ENCODE measurements around the gene EXOC3L4. TPM values are rescaled to one million over a fixed set of nuclear protein-coding genes. Genes with fewer than 3 reads are reported as not detected.
A peak's percentile ranks its signal among the peaks of the same experiment; 100 is the strongest.
"Not testable (repeated sequence)": the region's sequence is repeated elsewhere in the genome, so short reads cannot be mapped to it uniquely, and the experiment has no call there.

EXOC3L4 gene
- total RNA-seq (not detected), polyA plus RNA-seq (not detected)

DNA sequence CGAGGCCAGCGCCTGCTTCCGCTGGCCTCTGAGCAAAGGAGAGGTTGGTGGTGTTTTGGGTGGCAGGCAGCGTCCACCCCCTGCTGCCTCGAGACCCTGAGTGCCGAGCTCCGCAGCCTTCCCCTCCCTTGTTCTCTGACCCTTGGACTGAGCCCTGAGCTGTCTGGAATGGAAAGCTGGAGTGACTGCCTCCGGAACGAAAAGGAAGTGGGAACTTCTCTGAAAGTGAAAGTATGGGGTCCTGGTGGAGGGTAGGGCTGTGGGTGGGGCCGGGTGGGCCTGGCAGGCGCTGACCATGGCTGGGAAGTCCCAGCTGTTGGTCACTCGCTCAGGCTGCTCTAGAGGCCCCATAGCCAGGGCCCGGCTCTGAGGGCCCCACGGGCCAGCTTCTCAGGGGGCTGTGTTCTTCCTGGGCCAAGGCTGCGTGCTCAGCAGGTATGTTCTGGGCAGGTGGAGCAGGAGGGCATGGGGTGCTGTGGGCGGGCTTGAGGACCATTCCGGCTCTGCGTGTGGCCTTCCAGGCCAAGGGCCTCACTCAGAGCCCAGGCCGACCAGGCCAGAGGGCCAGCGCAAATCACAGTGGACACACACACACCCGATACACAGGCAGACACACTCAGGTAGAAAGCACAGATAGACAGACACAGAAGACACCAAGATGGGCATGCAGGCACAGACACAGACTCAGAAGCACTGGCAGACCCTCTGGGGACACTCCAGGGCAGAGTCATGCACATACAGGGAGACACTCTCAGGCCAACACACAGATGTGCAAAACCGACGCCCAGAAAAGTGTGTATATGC lies at the start of gene EXOC3L4:
Gene EXOC3L4 (plus strand): TSS at position 320 of the 804 bp plus-strand sequence. CDS start 5,495 bp downstream, outside the sequence.
- no peak for ATAC-seq (ENCODE audit: low read depth in 2 of 2)
- DNase-seq = no peak
- H3K27ac ChIP-seq (ENCODE audit: insufficient read depth, low read length, poor library complexity, severe bottlenecking) = no peak within 1 kb of the TSS
- H3K4me3 Mint-ChIP-seq = no peak within 1 kb of the TSS
- H3K9me3 ChIP-seq (ENCODE audit: control insufficient read depth in 2 of 2, low read length in 2 of 2) = no peaks in the 10 kb centered on the region
- H3K27me3 ChIP-seq (ENCODE audit: control insufficient read depth, insufficient read depth, low read length) = no peaks in the 10 kb centered on the region
- no peaks in the 10 kb centered on the region for H3K36me3 Mint-ChIP-seq
- peaks cover 9% of the 10 kb centered on the region for H3K4me1 ChIP-seq (ENCODE audit: control insufficient read depth, insufficient read depth, low read length, poor library complexity, severe bottlenecking)
- H3K4me3 ChIP-seq (ENCODE audit: low read depth, low read length) = no peak within 1 kb of the TSS
- no peak within 1 kb of the TSS for H3K27ac Mint-ChIP-seq
- no peaks in the 10 kb centered on the region for H3K36me3 ChIP-seq (ENCODE audit: control insufficient read depth, insufficient read depth, low read length)
- H3K4me1 Mint-ChIP-seq = peaks cover 0 to 7% (median 0%) of the 10 kb centered on the region in 4 donors
- H3K9me3 Mint-ChIP-seq = peaks cover 0 to 1% (median 0%) of the 10 kb centered on the region in 7 donors
- peaks cover 10% of the 10 kb centered on the region for H3K27me3 Mint-ChIP-seq

DNA sequence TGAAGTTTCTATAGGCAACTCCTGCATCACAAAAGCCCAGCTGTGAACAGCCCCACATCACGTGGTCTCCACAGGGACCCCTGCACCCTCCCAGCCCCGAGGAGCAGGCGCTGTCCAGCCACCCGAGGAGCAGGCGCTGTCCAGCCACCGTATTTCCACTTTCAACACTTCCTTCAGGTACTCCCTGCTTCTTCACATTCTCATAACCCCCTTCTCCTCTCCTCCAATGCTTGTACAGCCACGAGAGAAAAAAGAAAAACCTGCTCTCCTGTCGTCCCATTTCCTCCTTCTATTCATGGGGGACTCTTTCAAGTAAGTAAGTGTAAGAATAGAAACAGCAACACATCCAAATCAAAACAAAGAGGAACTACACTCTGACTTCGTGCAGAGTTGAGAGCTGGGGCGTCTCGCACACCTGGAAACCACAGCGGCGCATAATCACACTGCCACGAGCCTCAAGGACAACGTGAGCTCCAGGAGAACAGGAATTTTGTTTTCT lies 49.1 kb upstream of the EXOC3L4 start:
- H3K27ac Mint-ChIP-seq = no peak overlapping the region
- H3K4me3 Mint-ChIP-seq = no peak overlapping the region
- ATAC-seq (ENCODE audit: low read depth in 2 of 2) = no peak
- Histone ChIP-seq H3K4me3 (ENCODE audit: low read depth, low read length) (no peak overlapping the region), H3K4me1 (ENCODE audit: control insufficient read depth, insufficient read depth, low read length, poor library complexity, severe bottlenecking) (no peaks in the 10 kb centered on the region), H3K27ac (ENCODE audit: insufficient read depth, low read length, poor library complexity, severe bottlenecking) (no peak overlapping the region), H3K27me3 (ENCODE audit: control insufficient read depth, insufficient read depth, low read length) (no peaks in the 10 kb centered on the region), H3K36me3 (ENCODE audit: control insufficient read depth, insufficient read depth, low read length) (no peaks in the 10 kb centered on the region), H3K9me3 (ENCODE audit: control insufficient read depth in 2 of 2, low read length in 2 of 2) (no peaks in the 10 kb centered on the region)
- H3K27me3 Mint-ChIP-seq = no peaks in the 10 kb centered on the region
- H3K9me3 Mint-ChIP-seq = peaks cover 0 to 7% (median 1%) of the 10 kb centered on the region in 7 donors
- DNase-seq = no peak
- H3K4me1 Mint-ChIP-seq = peaks cover 0 to 15% (median 6%) of the 10 kb centered on the region in 4 donors
- no peaks in the 10 kb centered on the region for H3K36me3 Mint-ChIP-seq

DNA sequence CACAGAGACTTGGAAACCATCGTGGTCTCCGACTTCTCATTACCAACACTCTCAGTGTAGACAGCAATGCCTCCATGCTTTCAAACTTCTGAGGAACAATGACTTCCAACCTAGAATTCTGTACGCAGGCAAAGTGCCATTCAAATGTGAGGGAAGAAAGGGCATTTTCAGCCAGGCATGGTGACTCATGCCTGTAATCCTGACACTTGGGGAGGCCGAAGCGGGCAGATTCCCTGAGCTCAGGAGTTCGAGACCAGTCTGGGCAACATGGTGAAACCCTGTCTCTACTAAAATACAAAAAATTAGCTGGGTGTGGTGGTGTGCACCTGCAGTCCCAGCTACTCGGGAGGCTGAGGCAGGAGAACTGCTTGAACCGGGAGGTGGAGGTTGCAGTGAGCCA lies 47.1 kb upstream of the EXOC3L4 start:
- Mint-ChIP-seq H3K27ac (peak overlapping the region in 1 of 3 donors; percentile 56), H3K4me1 (peaks cover 0 to 11% (median 6%) of the 10 kb centered on the region in 4 donors), H3K4me3 (peak overlapping the region in 2 of 4 donors; percentile 12 to 24)
- not testable (repeated sequence) for H3K27me3 ChIP-seq (ENCODE audit: control insufficient read depth, insufficient read depth, low read length); H3K4me1 ChIP-seq (ENCODE audit: control insufficient read depth, insufficient read depth, low read length, poor library complexity, severe bottlenecking); H3K36me3 ChIP-seq (ENCODE audit: control insufficient read depth, insufficient read depth, low read length); ATAC-seq (ENCODE audit: low read depth in 2 of 2); H3K9me3 Mint-ChIP-seq; H3K4me3 ChIP-seq (ENCODE audit: low read depth, low read length); H3K27me3 Mint-ChIP-seq; H3K9me3 ChIP-seq (ENCODE audit: control insufficient read depth in 2 of 2, low read length in 2 of 2); H3K36me3 Mint-ChIP-seq; DNase-seq; H3K27ac ChIP-seq (ENCODE audit: insufficient read depth, low read length, poor library complexity, severe bottlenecking)

DNA sequence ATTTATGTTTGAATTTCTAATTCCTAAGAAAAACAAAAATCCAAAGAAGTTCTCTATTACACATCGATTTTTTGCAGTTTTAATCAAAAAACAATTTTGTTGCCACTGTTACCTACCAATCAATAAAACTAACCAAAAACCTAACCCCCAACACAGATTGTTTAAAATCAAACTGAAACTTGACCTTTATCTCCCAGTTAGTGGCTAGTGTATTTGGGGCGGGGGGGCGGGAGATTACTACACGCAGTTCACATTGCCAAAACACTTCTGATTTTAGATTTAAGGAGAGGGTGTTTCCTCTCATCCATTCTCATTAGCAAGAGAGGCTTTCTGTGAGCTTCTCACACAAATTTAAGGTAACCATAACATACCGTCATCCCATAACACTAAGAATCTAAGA lies 43.6 kb upstream of the EXOC3L4 start:
- Mint-ChIP-seq H3K27me3 (no peaks in the 10 kb centered on the region), H3K4me1 (peaks cover 4 to 19% (median 6%) of the 10 kb centered on the region in 4 donors), H3K36me3 (no peaks in the 10 kb centered on the region), H3K9me3 (no peaks in the 10 kb centered on the region), H3K4me3 (no peak overlapping the region), H3K27ac (no peak overlapping the region)
- DNase-seq = no peak
- no peak for ATAC-seq (ENCODE audit: low read depth in 2 of 2)
- Histone ChIP-seq H3K9me3 (ENCODE audit: control insufficient read depth in 2 of 2, low read length in 2 of 2) (no peaks in the 10 kb centered on the region), H3K27me3 (ENCODE audit: control insufficient read depth, insufficient read depth, low read length) (no peaks in the 10 kb centered on the region), H3K36me3 (ENCODE audit: control insufficient read depth, insufficient read depth, low read length) (no peaks in the 10 kb centered on the region), H3K4me3 (ENCODE audit: low read depth, low read length) (no peak overlapping the region), H3K27ac (ENCODE audit: insufficient read depth, low read length, poor library complexity, severe bottlenecking) (no peak overlapping the region), H3K4me1 (ENCODE audit: control insufficient read depth, insufficient read depth, low read length, poor library complexity, severe bottlenecking) (no peaks in the 10 kb centered on the region)

DNA sequence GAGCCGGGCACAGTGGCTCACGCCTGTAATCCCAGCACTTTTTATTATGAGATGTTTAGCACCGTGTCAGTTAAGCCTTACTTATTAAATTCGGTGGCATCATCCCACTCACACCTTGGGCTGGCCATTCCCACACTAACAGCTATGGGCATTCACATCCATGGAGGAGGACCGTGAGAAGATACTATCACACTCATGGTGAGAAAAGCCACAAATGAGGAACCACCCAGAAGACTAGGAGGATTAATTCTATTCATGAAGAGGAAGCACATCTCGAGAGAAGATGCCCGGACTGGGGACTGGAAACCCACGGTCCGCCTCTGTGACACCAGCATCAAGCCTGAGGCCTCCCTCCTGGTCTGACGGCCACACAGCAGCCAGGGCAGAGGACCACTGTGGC lies 42.1 kb upstream of the EXOC3L4 start:
- Histone ChIP-seq H3K9me3 (ENCODE audit: control insufficient read depth in 2 of 2, low read length in 2 of 2) (no peaks in the 10 kb centered on the region), H3K36me3 (ENCODE audit: control insufficient read depth, insufficient read depth, low read length) (no peaks in the 10 kb centered on the region), H3K4me1 (ENCODE audit: control insufficient read depth, insufficient read depth, low read length, poor library complexity, severe bottlenecking) (no peaks in the 10 kb centered on the region), H3K27me3 (ENCODE audit: control insufficient read depth, insufficient read depth, low read length) (peaks cover 2% of the 10 kb centered on the region), H3K4me3 (ENCODE audit: low read depth, low read length) (no peak overlapping the region), H3K27ac (ENCODE audit: insufficient read depth, low read length, poor library complexity, severe bottlenecking) (no peak overlapping the region)
- peaks cover 6 to 23% (median 8%) of the 10 kb centered on the region in 4 donors for H3K4me1 Mint-ChIP-seq
- no peak for ATAC-seq (ENCODE audit: low read depth in 2 of 2)
- no peaks in the 10 kb centered on the region for H3K9me3 Mint-ChIP-seq
- no peak overlapping the region for H3K27ac Mint-ChIP-seq
- H3K36me3 Mint-ChIP-seq = no peaks in the 10 kb centered on the region
- DNase-seq = no peak
- H3K4me3 Mint-ChIP-seq = no peak overlapping the region
- H3K27me3 Mint-ChIP-seq = peaks cover 6% of the 10 kb centered on the region

DNA sequence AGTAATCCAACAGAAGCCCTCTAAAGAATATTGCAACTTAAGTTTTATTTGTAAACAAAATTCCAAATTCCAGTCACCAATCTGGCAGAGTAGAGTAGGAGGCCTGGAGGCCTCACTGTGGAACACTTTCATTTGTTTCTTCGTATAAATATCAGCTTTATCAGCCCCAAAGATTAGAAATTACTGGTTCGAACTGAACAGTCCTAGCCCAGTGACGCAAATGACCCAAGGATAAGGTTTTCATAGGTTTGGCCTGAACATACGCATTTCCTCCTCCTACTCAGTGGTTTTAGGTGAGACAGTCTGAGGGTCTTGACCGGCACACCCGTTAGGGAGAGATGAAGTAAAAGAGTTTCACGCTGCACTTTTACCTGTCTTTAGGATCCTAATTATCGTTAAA lies 38.8 kb upstream of the EXOC3L4 start:
- Mint-ChIP-seq H3K27me3 (peaks cover 6% of the 10 kb centered on the region), H3K27ac (peak overlapping the region in 1 of 3 donors; percentile 28), H3K4me3 (peak overlapping the region; percentile 76 to 91 (median 83)), H3K36me3 (no peaks in the 10 kb centered on the region), H3K9me3 (peaks cover 0 to 2% (median 0%) of the 10 kb centered on the region in 7 donors), H3K4me1 (peaks cover 7 to 23% (median 14%) of the 10 kb centered on the region in 4 donors)
- peaks cover 6% of the 10 kb centered on the region for H3K27me3 ChIP-seq (ENCODE audit: control insufficient read depth, insufficient read depth, low read length)
- no peak overlapping the region for H3K27ac ChIP-seq (ENCODE audit: insufficient read depth, low read length, poor library complexity, severe bottlenecking)
- no peak for ATAC-seq (ENCODE audit: low read depth in 2 of 2)
- no peaks in the 10 kb centered on the region for H3K9me3 ChIP-seq (ENCODE audit: control insufficient read depth in 2 of 2, low read length in 2 of 2)
- DNase-seq = no peak
- H3K36me3 ChIP-seq (ENCODE audit: control insufficient read depth, insufficient read depth, low read length) = no peaks in the 10 kb centered on the region
- peaks cover 4% of the 10 kb centered on the region for H3K4me1 ChIP-seq (ENCODE audit: control insufficient read depth, insufficient read depth, low read length, poor library complexity, severe bottlenecking)
- no peak overlapping the region for H3K4me3 ChIP-seq (ENCODE audit: low read depth, low read length)

DNA sequence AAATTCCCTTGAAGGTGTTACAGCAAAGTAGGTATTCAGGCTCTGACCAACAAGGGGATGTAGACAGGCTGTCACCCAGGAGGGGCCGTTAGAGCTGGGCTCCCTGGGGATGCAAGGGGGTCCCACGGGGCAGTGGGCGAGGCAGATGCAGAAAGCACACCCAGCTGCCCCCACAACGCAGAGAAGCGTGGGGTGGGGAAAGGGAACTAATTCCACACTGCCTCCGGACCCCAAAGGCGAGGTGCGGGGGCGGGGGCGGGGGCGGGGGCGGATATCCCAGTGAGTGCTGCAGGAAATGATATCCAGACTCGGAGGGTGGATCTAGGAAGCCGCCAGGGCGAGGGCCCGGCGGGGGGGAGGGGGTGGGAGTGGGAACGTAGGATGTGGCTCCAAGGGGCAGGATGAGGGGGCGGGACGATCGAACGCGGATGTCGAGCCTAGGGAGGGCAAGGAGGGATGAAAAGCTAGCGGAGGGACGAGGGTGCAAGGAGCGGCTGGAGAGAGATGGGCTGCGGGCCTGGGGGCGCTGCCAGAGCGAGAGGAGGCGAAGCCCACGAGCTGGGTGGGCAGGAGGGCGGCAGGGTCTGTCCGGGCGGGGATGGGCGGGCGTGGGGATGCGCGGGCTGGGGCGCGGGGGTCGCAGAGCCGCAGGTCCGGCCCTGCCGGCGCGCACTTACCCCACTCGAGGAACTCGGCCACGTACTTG lies 38.0 kb upstream of the EXOC3L4 start:
- Mint-ChIP-seq H3K27me3 (peaks cover 6% of the 10 kb centered on the region), H3K4me3 (peak overlapping the region; percentile 76 to 91 (median 84)), H3K4me1 (peaks cover 7 to 23% (median 14%) of the 10 kb centered on the region in 4 donors), H3K36me3 (no peaks in the 10 kb centered on the region), H3K9me3 (peaks cover 0 to 2% (median 0%) of the 10 kb centered on the region in 7 donors), H3K27ac (no peak overlapping the region)
- Histone ChIP-seq H3K9me3 (ENCODE audit: control insufficient read depth in 2 of 2, low read length in 2 of 2) (no peaks in the 10 kb centered on the region), H3K27ac (ENCODE audit: insufficient read depth, low read length, poor library complexity, severe bottlenecking) (no peak overlapping the region), H3K4me3 (ENCODE audit: low read depth, low read length) (no peak overlapping the region), H3K36me3 (ENCODE audit: control insufficient read depth, insufficient read depth, low read length) (no peaks in the 10 kb centered on the region), H3K4me1 (ENCODE audit: control insufficient read depth, insufficient read depth, low read length, poor library complexity, severe bottlenecking) (peaks cover 4% of the 10 kb centered on the region), H3K27me3 (ENCODE audit: control insufficient read depth, insufficient read depth, low read length) (peaks cover 6% of the 10 kb centered on the region)
- ATAC-seq (ENCODE audit: low read depth in 2 of 2) = no peak
- no peak for DNase-seq

Measured in CD4-positive, CD25-positive, alpha-beta regulatory T cell (primary cell).